Measurements from ENCODE around the gene NUP43. TPM values are rescaled to one million over a fixed set of nuclear protein-coding genes. Genes with fewer than 3 reads are reported as not detected.

NUP43 gene
- total and polyA plus RNA-seq, 2 donors from 2014 or later: 9.9 to 36.1 TPM

DNA sequence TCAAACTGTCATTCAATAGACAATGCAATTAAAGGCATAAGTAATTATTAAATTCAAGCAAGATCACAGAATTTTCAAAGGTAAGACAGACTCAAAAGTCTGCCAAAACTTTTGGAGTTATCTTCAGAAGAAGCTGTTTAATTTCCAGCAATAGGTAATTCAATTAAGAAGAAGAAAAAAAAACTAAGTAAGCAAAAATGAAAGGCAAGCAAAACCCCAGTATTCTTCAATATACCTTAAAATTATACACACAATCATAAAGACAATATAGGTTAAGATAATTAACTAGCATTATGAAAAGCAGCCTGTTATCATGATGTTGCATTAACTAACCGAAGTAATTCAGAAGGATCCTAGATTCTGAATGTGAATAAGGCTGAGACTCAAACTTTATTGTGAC lies 31.9 kb downstream of the NUP43 start:
- TF ChIP-seq, protein P1, sequence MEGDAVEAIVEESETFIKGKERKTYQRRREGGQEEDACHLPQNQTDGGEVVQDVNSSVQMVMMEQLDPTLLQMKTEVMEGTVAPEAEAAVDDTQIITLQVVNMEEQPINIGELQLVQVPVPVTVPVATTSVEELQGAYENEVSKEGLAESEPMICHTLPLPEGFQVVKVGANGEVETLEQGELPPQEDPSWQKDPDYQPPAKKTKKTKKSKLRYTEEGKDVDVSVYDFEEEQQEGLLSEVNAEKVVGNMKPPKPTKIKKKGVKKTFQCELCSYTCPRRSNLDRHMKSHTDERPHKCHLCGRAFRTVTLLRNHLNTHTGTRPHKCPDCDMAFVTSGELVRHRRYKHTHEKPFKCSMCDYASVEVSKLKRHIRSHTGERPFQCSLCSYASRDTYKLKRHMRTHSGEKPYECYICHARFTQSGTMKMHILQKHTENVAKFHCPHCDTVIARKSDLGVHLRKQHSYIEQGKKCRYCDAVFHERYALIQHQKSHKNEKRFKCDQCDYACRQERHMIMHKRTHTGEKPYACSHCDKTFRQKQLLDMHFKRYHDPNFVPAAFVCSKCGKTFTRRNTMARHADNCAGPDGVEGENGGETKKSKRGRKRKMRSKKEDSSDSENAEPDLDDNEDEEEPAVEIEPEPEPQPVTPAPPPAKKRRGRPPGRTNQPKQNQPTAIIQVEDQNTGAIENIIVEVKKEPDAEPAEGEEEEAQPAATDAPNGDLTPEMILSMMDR (IDR thresholded peaks at IDR 0.05; ENCODE audit: borderline replicate concordance, extremely low read depth, insufficient read depth): no peak
- FAIRE-seq: no peak
- Histone ChIP-seq H3K27ac (ENCODE audit: low read depth in 2 of 2, low read length in 2 of 2) (no peak overlapping the region), H3K36me3 (ENCODE audit: control insufficient read depth in 2 of 3, insufficient read depth in 3 of 3, low read length in 3 of 3) (no peaks in the 10 kb centered on the region), H3K9ac (ENCODE audit: low read length in 3 of 3) (no peak overlapping the region), H3K9me3 (ENCODE audit: control insufficient read depth in 2 of 3, insufficient read depth in 1 of 3, low read length in 3 of 3) (no peaks in the 10 kb centered on the region), H3K27me3 (ENCODE audit: control insufficient read depth, insufficient read depth, low read length) (no peaks in the 10 kb centered on the region), H3K4me1 (ENCODE audit: control insufficient read depth in 2 of 3, insufficient read depth in 2 of 3, low read depth in 1 of 3, low read length in 3 of 3) (peaks cover 3 to 7% (median 5%) of the 10 kb centered on the region in 3 donors), H3K4me3 (ENCODE audit: low read length in 3 of 3) (no peak overlapping the region)
- DNase-seq: no peak
- intact Hi-C loops (cut with DNase I): no loop called here

DNA sequence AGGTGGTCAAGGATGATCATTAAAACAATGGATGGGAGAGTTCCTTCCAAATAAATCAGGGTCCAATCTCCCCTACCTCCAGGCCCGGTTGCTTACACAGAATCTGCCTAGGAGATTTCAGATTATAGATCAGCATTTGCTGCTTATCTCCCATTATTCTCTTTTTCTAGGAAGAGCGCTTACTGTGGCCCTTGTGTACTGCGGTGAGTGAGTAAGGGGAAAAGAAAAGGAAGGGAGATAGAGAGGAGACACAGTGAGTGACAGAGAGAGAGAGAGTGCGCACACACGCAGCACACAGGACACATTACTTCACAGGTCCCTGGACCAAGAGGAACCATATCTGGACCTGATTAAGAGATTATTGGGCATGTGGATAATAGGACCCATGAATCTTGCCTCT lies 34.6 kb downstream of the NUP43 start:
- H3K36me3 ChIP-seq (ENCODE audit: control insufficient read depth in 2 of 3, insufficient read depth in 3 of 3, low read length in 3 of 3): no peaks in the 10 kb centered on the region
- DNase-seq (no peak), FAIRE-seq (no peak)
- H3K9ac ChIP-seq (ENCODE audit: low read length in 3 of 3): no peak overlapping the region
- H3K27me3 ChIP-seq (ENCODE audit: control insufficient read depth, insufficient read depth, low read length): no peaks in the 10 kb centered on the region
- no peaks in the 10 kb centered on the region for H3K9me3 ChIP-seq (ENCODE audit: control insufficient read depth in 2 of 3, insufficient read depth in 1 of 3, low read length in 3 of 3)
- H3K27ac ChIP-seq (ENCODE audit: low read depth in 2 of 2, low read length in 2 of 2): no peak overlapping the region
- H3K4me1 ChIP-seq (ENCODE audit: control insufficient read depth in 2 of 3, insufficient read depth in 2 of 3, low read depth in 1 of 3, low read length in 3 of 3): peaks cover 6 to 14% (median 8%) of the 10 kb centered on the region in 3 donors
- intact Hi-C loops (cut with DNase I): no loop called here
- no peak overlapping the region for H3K4me3 ChIP-seq (ENCODE audit: low read length in 3 of 3)
- TF ChIP-seq, protein P1 (IDR thresholded peaks at IDR 0.05; ENCODE audit: borderline replicate concordance, extremely low read depth, insufficient read depth): no peak

DNA sequence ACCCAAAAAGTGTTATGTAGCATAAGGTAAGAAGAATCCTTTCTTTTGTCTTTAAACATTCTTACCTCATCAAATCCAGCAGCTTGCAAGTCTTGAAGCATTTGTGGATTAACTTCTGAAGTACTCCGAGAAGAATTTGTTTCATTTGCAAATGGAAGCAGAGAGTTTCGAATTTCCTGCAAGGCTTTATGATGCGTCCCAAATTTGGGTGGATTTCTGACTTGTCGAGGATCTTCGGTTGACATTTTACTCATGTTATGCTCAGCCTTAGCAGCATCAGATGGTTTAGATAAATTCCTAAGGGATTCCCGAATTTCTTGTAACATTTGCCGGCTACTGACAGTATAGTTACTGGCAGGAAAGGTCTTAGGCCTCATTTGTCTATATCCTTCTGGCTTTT lies 44.6 kb downstream of the NUP43 start:
- FAIRE-seq: no peak
- H3K36me3 ChIP-seq (ENCODE audit: control insufficient read depth in 2 of 3, insufficient read depth in 3 of 3, low read length in 3 of 3): peaks cover 0 to 2% (median 0%) of the 10 kb centered on the region in 3 donors
- TF ChIP-seq, protein P1 (IDR thresholded peaks at IDR 0.05; ENCODE audit: borderline replicate concordance, extremely low read depth, insufficient read depth): no peak
- no peak overlapping the region for H3K27ac ChIP-seq (ENCODE audit: low read depth in 2 of 2, low read length in 2 of 2)
- peak overlapping the region in 1 of 3 donors; percentile 44 for H3K9ac ChIP-seq (ENCODE audit: low read length in 3 of 3)
- no peak overlapping the region for H3K4me3 ChIP-seq (ENCODE audit: low read length in 3 of 3)
- H3K4me1 ChIP-seq (ENCODE audit: control insufficient read depth in 2 of 3, insufficient read depth in 2 of 3, low read depth in 1 of 3, low read length in 3 of 3): no peaks in the 10 kb centered on the region
- no peaks in the 10 kb centered on the region for H3K27me3 ChIP-seq (ENCODE audit: control insufficient read depth, insufficient read depth, low read length)
- DNase-seq: peak in 2 of 5 donors; percentile 8 to 10
- no peaks in the 10 kb centered on the region for H3K9me3 ChIP-seq (ENCODE audit: control insufficient read depth in 2 of 3, insufficient read depth in 1 of 3, low read length in 3 of 3)
- intact Hi-C loops (cut with DNase I): no loop called here

DNA sequence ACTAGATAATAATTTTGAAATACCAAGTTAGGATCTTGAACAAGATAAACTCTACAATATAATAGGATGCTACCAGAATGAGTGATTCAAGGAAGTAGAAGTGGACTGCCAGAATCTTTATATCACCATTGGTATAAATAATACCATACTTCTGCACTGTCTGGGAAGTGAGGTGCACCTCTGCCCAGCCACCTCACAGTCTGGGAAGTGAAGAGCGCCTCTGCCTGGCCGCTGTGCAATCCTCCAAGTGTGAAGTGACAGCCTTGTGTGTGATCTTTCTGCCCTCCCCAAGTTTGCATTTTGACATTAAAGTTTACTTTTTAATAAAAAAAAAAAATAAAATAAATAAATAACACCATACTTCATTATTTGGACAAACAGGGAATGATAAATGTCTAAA lies 47.2 kb downstream of the NUP43 start:
- no peaks in the 10 kb centered on the region for H3K9me3 ChIP-seq (ENCODE audit: control insufficient read depth in 2 of 3, insufficient read depth in 1 of 3, low read length in 3 of 3)
- no peaks in the 10 kb centered on the region for H3K27me3 ChIP-seq (ENCODE audit: control insufficient read depth, insufficient read depth, low read length)
- no peaks in the 10 kb centered on the region for H3K4me1 ChIP-seq (ENCODE audit: control insufficient read depth in 2 of 3, insufficient read depth in 2 of 3, low read depth in 1 of 3, low read length in 3 of 3)
- intact Hi-C loops (cut with DNase I): no loop called here
- DNase-seq: no peak
- TF ChIP-seq, protein P1 (IDR thresholded peaks at IDR 0.05; ENCODE audit: borderline replicate concordance, extremely low read depth, insufficient read depth): no peak
- no peak overlapping the region for H3K4me3 ChIP-seq (ENCODE audit: low read length in 3 of 3)
- peaks cover 0 to 2% (median 0%) of the 10 kb centered on the region in 3 donors for H3K36me3 ChIP-seq (ENCODE audit: control insufficient read depth in 2 of 3, insufficient read depth in 3 of 3, low read length in 3 of 3)
- no peak overlapping the region for H3K9ac ChIP-seq (ENCODE audit: low read length in 3 of 3)
- H3K27ac ChIP-seq (ENCODE audit: low read depth in 2 of 2, low read length in 2 of 2): no peak overlapping the region
- FAIRE-seq: no peak
